Panc1 (cell line): ENCODE measurements around the gene JDP2.

Experiments
- POLR2AphosphoS5 ChIP-seq: IDR thresholded peaks from 2 replicates; pipeline ENCODE4 v1.6.1; 2012; ENCODE audit warnings: mild to moderate bottlenecking, low read depth, low read length, moderate library complexity
- SIN3A ChIP-seq: IDR thresholded peaks from 2 replicates; pipeline ENCODE4 v1.6.1; 2012; ENCODE audit warnings: low read depth, mild to moderate bottlenecking, low read length, moderate library complexity, borderline replicate concordance; ENCODE audit not compliant: insufficient read depth
- TCF7L2 ChIP-seq: IDR thresholded peaks from 2 replicates; pipeline ENCODE4 v1.6.1; 2011; ENCODE audit warnings: mild to moderate bottlenecking, low read depth, low read length, inconsistent platforms
- TF ChIP-seq, protein P1 (sequence below): fragments of 450-650 bp; IDR thresholded peaks from 2 replicates; pipeline ENCODE4 v1.5.1; 2017; ENCODE audit warnings: mild to moderate bottlenecking
- TF ChIP-seq, protein P2 (sequence below), 2 experiments: IDR thresholded peaks; 2 replicates each; pipeline ENCODE4 v1.6.1; 2011 to 2012; ENCODE audit warnings: low read depth in 2 of 2, control low read depth in 1 of 2, low read length in 1 of 2, mild to moderate bottlenecking in 1 of 2, moderate library complexity in 1 of 2; ENCODE audit not compliant: insufficient read depth in 1 of 2

DNA sequence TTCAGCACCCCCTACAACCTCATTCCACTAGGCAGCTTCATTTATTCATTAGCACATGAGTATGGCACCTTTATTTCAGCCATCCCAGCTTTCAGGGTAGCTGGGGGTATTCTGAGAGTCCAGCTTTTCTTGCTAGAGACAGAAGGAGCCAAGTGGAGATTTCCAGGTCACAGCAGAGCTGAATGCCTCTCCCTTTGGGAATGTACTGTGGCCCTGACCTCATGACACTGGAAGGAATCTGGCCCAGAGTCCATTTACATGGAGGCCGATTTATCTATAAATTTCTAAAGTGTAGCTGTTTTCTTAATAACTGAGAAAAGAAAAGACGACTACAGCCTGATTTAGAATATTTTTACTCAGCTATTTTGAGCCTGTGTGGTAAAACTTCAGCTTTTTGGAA lies 47.2 kb upstream of the JDP2 start:
- TF ChIP-seq, protein P1, sequence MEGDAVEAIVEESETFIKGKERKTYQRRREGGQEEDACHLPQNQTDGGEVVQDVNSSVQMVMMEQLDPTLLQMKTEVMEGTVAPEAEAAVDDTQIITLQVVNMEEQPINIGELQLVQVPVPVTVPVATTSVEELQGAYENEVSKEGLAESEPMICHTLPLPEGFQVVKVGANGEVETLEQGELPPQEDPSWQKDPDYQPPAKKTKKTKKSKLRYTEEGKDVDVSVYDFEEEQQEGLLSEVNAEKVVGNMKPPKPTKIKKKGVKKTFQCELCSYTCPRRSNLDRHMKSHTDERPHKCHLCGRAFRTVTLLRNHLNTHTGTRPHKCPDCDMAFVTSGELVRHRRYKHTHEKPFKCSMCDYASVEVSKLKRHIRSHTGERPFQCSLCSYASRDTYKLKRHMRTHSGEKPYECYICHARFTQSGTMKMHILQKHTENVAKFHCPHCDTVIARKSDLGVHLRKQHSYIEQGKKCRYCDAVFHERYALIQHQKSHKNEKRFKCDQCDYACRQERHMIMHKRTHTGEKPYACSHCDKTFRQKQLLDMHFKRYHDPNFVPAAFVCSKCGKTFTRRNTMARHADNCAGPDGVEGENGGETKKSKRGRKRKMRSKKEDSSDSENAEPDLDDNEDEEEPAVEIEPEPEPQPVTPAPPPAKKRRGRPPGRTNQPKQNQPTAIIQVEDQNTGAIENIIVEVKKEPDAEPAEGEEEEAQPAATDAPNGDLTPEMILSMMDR: no peak
- TF ChIP-seq, protein P2, sequence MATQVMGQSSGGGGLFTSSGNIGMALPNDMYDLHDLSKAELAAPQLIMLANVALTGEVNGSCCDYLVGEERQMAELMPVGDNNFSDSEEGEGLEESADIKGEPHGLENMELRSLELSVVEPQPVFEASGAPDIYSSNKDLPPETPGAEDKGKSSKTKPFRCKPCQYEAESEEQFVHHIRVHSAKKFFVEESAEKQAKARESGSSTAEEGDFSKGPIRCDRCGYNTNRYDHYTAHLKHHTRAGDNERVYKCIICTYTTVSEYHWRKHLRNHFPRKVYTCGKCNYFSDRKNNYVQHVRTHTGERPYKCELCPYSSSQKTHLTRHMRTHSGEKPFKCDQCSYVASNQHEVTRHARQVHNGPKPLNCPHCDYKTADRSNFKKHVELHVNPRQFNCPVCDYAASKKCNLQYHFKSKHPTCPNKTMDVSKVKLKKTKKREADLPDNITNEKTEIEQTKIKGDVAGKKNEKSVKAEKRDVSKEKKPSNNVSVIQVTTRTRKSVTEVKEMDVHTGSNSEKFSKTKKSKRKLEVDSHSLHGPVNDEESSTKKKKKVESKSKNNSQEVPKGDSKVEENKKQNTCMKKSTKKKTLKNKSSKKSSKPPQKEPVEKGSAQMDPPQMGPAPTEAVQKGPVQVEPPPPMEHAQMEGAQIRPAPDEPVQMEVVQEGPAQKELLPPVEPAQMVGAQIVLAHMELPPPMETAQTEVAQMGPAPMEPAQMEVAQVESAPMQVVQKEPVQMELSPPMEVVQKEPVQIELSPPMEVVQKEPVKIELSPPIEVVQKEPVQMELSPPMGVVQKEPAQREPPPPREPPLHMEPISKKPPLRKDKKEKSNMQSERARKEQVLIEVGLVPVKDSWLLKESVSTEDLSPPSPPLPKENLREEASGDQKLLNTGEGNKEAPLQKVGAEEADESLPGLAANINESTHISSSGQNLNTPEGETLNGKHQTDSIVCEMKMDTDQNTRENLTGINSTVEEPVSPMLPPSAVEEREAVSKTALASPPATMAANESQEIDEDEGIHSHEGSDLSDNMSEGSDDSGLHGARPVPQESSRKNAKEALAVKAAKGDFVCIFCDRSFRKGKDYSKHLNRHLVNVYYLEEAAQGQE (IDR thresholded peaks at IDR 0.05; ENCODE audit: insufficient read depth in 1 of 2, low read depth in 2 of 2, low read length in 1 of 2): no peak
- TF ChIP-seq TCF7L2 (no peak), POLR2AphosphoS5 (no peak), SIN3A (no peak)
